IPS-20b (cell line): ENCODE results near the gene BBS9.

Source experiments
- H3K27ac ChIP-seq: one replicate; pipeline ENCODE4 v1.5.1; 2013; ENCODE audit warnings: low read length
- H3K27me3 ChIP-seq: 2 replicates; pipeline ENCODE4 v1.6.1; 2013; ENCODE audit warnings: mild to moderate bottlenecking, low read length, inconsistent platforms; ENCODE audit not compliant: insufficient read depth
- H3K36me3 ChIP-seq: 2 replicates; pipeline ENCODE4 v1.6.1; 2013; ENCODE audit warnings: low read depth, mild to moderate bottlenecking, inconsistent platforms, low read length, moderate library complexity; ENCODE audit not compliant: insufficient read depth
- H3K4me1 ChIP-seq: 2 replicates; pipeline ENCODE4 v1.6.1; 2013; ENCODE audit warnings: mild to moderate bottlenecking, control low read depth, inconsistent platforms, low read length, moderate library complexity; ENCODE audit not compliant: insufficient read depth
- H3K4me3 ChIP-seq: 2 replicates; pipeline ENCODE4 v1.5.1; 2013; ENCODE audit warnings: mild to moderate bottlenecking, low read length, inconsistent platforms
- H3K9ac ChIP-seq: 2 replicates; pipeline ENCODE4 v1.6.1; 2013; ENCODE audit warnings: low read depth, mild to moderate bottlenecking, inconsistent platforms, low read length, moderate library complexity
- H3K9me3 ChIP-seq: 2 replicates; pipeline ENCODE4 v1.6.1; 2013; ENCODE audit warnings: mild to moderate bottlenecking, low read depth, low read length, inconsistent platforms; ENCODE audit not compliant: insufficient read depth

The BBS9 gene

GRCh38 chr7:33422825-33423645 is 293.7 kb downstream of the BBS9 start:
- no peaks in the 10 kb centered on the region for H3K9me3 ChIP-seq

GRCh38 chr7:33423646-33424020 is 294.3 kb downstream of the BBS9 start:
- Histone ChIP-seq H3K36me3 (no peaks in the 10 kb centered on the region), H3K27ac (no peak overlapping the region), H3K9ac (no peak overlapping the region), H3K4me3 (no peak overlapping the region), H3K9me3 (no peaks in the 10 kb centered on the region), H3K4me1 (peaks cover 4% of the 10 kb centered on the region; the same call in 1 of the 2 replicates), H3K27me3 (no peaks in the 10 kb centered on the region)

More at GRCh38 chr7:33422825-33423645, 293.7 kb downstream of the BBS9 start:
- H3K27me3 ChIP-seq: no peaks in the 10 kb centered on the region
- H3K9ac ChIP-seq: no peak overlapping the region
- no peak overlapping the region for H3K27ac ChIP-seq
- H3K36me3 ChIP-seq: no peaks in the 10 kb centered on the region
- peaks cover 8% of the 10 kb centered on the region for H3K4me1 ChIP-seq
- no peak overlapping the region for H3K4me3 ChIP-seq

GRCh38 chr7:33425395-33425794 is 296.0 kb downstream of the BBS9 start:
- H3K27me3 ChIP-seq: no peaks in the 10 kb centered on the region
- no peak overlapping the region for H3K27ac ChIP-seq
- no peak overlapping the region for H3K4me3 ChIP-seq
- no peaks in the 10 kb centered on the region for H3K9me3 ChIP-seq
- no peaks in the 10 kb centered on the region for H3K36me3 ChIP-seq
- no peaks in the 10 kb centered on the region for H3K4me1 ChIP-seq
- no peak overlapping the region for H3K9ac ChIP-seq

- Histone ChIP-seq H3K9ac (no peak overlapping the region), H3K9me3 (no peaks in the 10 kb centered on the region), H3K4me3 (no peak overlapping the region), H3K36me3 (no peaks in the 10 kb centered on the region), H3K27me3 (no peaks in the 10 kb centered on the region), H3K27ac (no peak overlapping the region), H3K4me1 (no peaks in the 10 kb centered on the region)
Observed at GRCh38 chr7:33425929-33426678, 296.7 kb downstream of the BBS9 start.

GRCh38 chr7:33428415-33428814 is 299.1 kb downstream of the BBS9 start:
- Histone ChIP-seq H3K9ac (no peak overlapping the region), H3K4me1 (no peaks in the 10 kb centered on the region), H3K27ac (no peak overlapping the region), H3K27me3 (no peaks in the 10 kb centered on the region), H3K36me3 (no peaks in the 10 kb centered on the region), H3K4me3 (no peak overlapping the region), H3K9me3 (no peaks in the 10 kb centered on the region)

- no peak overlapping the region for H3K9ac ChIP-seq
Observed at GRCh38 chr7:33431543-33431942, 302.2 kb downstream of the BBS9 start.

DNA sequence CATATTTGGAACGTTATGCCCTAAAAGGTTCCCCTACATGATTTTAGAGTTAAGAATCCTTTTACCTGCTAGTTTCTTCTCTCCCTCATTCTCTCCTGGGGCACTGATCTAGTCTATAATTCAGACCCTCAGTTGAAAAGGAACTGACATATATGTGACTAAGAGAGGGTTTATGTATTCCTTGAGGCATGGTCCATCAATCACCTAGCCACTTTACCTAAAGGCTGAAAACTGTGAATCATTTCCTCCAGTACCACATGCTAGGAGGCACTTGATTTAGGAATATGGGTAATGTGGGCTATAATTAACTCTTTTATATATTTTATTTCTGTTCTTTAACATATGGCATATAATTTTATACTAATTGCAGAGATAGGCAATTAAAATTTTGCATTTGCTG is 303.5 kb downstream of the BBS9 start:
- Histone ChIP-seq H3K4me3 (no peak overlapping the region), H3K4me1 (no peaks in the 10 kb centered on the region), H3K9me3 (no peaks in the 10 kb centered on the region), H3K27ac (no peak overlapping the region), H3K27me3 (no peaks in the 10 kb centered on the region), H3K36me3 (no peaks in the 10 kb centered on the region), H3K9ac (no peak overlapping the region)

More at GRCh38 chr7:33431543-33431942, 302.2 kb downstream of the BBS9 start:
- no peaks in the 10 kb centered on the region for H3K27me3 ChIP-seq
- no peak overlapping the region for H3K27ac ChIP-seq
- H3K36me3 ChIP-seq: no peaks in the 10 kb centered on the region
- no peaks in the 10 kb centered on the region for H3K4me1 ChIP-seq
- H3K9me3 ChIP-seq: no peaks in the 10 kb centered on the region
- no peak overlapping the region for H3K4me3 ChIP-seq

DNA sequence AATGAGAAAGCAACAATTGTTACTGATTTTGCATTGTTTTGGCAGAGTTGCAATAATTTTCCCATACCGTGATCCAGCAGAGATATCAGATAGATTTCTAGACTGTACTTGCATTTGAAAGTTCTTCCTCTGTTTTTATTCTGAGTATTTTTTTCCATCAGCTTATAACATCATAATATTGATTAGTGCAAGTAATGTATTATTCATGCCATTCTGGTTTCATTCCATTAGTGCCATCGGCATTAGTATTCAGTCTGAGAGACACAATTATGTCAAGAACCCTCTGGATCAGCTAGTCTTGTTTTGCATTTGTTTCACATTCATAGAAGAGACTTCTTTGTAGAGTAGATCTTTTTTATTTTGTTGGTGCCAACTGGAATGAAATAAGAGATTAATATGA is 304.0 kb downstream of the BBS9 start:
- H3K27me3 ChIP-seq: no peaks in the 10 kb centered on the region
- H3K36me3 ChIP-seq: no peaks in the 10 kb centered on the region
- no peak overlapping the region for H3K9ac ChIP-seq
- H3K4me3 ChIP-seq: no peak overlapping the region
- H3K4me1 ChIP-seq: no peaks in the 10 kb centered on the region
- H3K9me3 ChIP-seq: no peaks in the 10 kb centered on the region
- H3K27ac ChIP-seq: no peak overlapping the region

GRCh38 chr7:33444511-33444910 is 315.1 kb downstream of the BBS9 start:
- H3K36me3 ChIP-seq: no peaks in the 10 kb centered on the region
- H3K27ac ChIP-seq: no peak overlapping the region
- no peak overlapping the region for H3K4me3 ChIP-seq
- no peaks in the 10 kb centered on the region for H3K27me3 ChIP-seq
- H3K9ac ChIP-seq: no peak overlapping the region
- H3K4me1 ChIP-seq: no peaks in the 10 kb centered on the region
- no peaks in the 10 kb centered on the region for H3K9me3 ChIP-seq

DNA sequence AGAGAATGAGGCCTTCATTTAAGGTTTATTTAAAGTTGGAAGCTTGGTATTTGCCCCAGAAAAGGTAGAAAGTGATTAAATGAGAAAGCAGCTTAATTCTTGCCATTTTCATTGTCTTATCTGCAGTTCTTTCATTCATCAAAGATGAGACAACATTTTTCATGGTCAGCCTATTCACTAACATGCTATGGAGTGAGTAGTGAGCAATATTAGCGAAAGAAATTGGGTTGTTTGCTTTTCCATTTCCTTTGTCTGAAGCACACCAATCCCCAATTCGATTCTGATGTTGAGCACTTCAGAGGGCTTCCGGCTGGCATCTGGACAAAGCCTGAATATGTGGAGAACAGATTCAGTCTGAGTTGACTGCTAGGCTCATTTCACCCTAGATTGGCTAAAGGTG is 317.2 kb downstream of the BBS9 start:
- Histone ChIP-seq H3K27ac (no peak overlapping the region), H3K36me3 (no peaks in the 10 kb centered on the region), H3K27me3 (no peaks in the 10 kb centered on the region), H3K9ac (no peak overlapping the region), H3K4me3 (no peak overlapping the region), H3K4me1 (no peaks in the 10 kb centered on the region), H3K9me3 (peaks cover 4% of the 10 kb centered on the region; the same call in 1 of the 2 replicates)

GRCh38 chr7:33448035-33448434 is 318.7 kb downstream of the BBS9 start:
- H3K9ac ChIP-seq: no peak overlapping the region
- peaks cover 4% of the 10 kb centered on the region; the same call in 1 of the 2 replicates for H3K9me3 ChIP-seq
- no peaks in the 10 kb centered on the region for H3K4me1 ChIP-seq
- H3K27ac ChIP-seq: no peak overlapping the region
- H3K27me3 ChIP-seq: no peaks in the 10 kb centered on the region
- no peaks in the 10 kb centered on the region for H3K36me3 ChIP-seq
- H3K4me3 ChIP-seq: no peak overlapping the region

DNA sequence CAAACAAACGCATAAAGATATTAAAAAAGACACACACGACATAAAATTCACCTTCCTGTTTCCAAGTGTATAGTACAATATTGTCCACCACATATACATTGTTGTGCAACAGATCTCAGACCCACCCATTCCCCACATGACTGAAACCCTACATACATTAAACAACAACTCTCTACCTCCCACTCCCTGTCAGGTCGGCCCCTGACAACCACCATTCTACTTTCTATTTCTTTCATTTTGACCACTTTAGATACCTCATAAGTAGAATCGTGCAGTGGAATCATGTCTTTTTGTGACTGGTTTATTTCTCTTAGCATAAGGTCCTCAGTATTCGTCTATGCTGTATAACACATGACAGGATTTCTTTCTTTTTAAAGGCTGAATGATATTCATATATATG is 320.5 kb downstream of the BBS9 start:
- Histone ChIP-seq H3K27ac (no peak overlapping the region), H3K27me3 (no peaks in the 10 kb centered on the region), H3K9me3 (peaks cover 4% of the 10 kb centered on the region; the same call in 1 of the 2 replicates), H3K36me3 (no peaks in the 10 kb centered on the region), H3K4me1 (no peaks in the 10 kb centered on the region), H3K9ac (no peak overlapping the region), H3K4me3 (no peak overlapping the region)
